ENCODE results near the gene KRT20. TPM values are rescaled to one million over a fixed set of nuclear protein-coding genes. Genes with fewer than 3 reads are reported as not detected.

Gene KRT20
- total and polyA plus RNA-seq, 7 donors: 0.08 to 0.35 (median 0.21) TPM; not detected in 4

GRCh38 chr17:40903129-40903847 is 18.2 kb upstream of the KRT20 start:
- ATAC-seq: no peak
- peaks cover 0 to 29% (median 2%) of the 10 kb centered on the region in 3 donors for H3K27me3 ChIP-seq (ENCODE audit: insufficient read depth in 3 of 3, low read length in 2 of 3)
- TF ChIP-seq CTCF (IDR thresholded peaks at IDR 0.05): no peak
- no peaks in the 10 kb centered on the region for H3K36me3 ChIP-seq (ENCODE audit: insufficient read depth in 1 of 2, low read depth in 1 of 2)
- WGBS, 3 donors: 49 to 55% (median 53%) methylated on average over 12 of the region's 12 CpGs
- no peak for DNase-seq
- intact Hi-C loops (cut with DNase I): loop anchor here in 1 of 2 donors (10.0 kb wide), 2 partner anchors 422 to 652 kb away; no protein-coding TSS in a partner anchor
- H3K27ac ChIP-seq: no peak overlapping the region
- no peaks in the 10 kb centered on the region for H3K9me3 ChIP-seq
- H3K4me1 ChIP-seq: no peaks in the 10 kb centered on the region
- H3K4me3 ChIP-seq: no peak overlapping the region

GRCh38 chr17:40902498-40902897 is 17.5 kb upstream of the KRT20 start:
- intact Hi-C loops (cut with DNase I): loop anchor here in 1 of 2 donors (10.0 kb wide), 2 partner anchors 422 to 652 kb away; no protein-coding TSS in a partner anchor
- ATAC-seq (no peak), DNase-seq (no peak)
- no peak for TF ChIP-seq CTCF (IDR thresholded peaks at IDR 0.05)
- no peak overlapping the region for H3K4me3 ChIP-seq
- peaks cover 0 to 29% (median 2%) of the 10 kb centered on the region in 3 donors for H3K27me3 ChIP-seq (ENCODE audit: insufficient read depth in 3 of 3, low read length in 2 of 3)
- 83 to 86% (median 86%) methylated on average over 4 of the region's 4 CpGs for WGBS, 3 donors
- no peak overlapping the region for H3K27ac ChIP-seq
- H3K36me3 ChIP-seq (ENCODE audit: insufficient read depth in 1 of 2, low read depth in 1 of 2): no peaks in the 10 kb centered on the region
- H3K9me3 ChIP-seq: no peaks in the 10 kb centered on the region
- no peaks in the 10 kb centered on the region for H3K4me1 ChIP-seq

- no peaks in the 10 kb centered on the region for H3K9me3 ChIP-seq
- H3K27me3 ChIP-seq (ENCODE audit: insufficient read depth in 3 of 3, low read length in 2 of 3): peaks cover 0 to 29% (median 2%) of the 10 kb centered on the region in 3 donors
- no peak overlapping the region for H3K4me3 ChIP-seq
- ATAC-seq (no peak), DNase-seq (no peak)
- TF ChIP-seq CTCF (IDR thresholded peaks at IDR 0.05): no peak
- H3K4me1 ChIP-seq: no peaks in the 10 kb centered on the region
- intact Hi-C loops (cut with DNase I): loop anchor here in 1 of 2 donors (10.0 kb wide), 2 partner anchors 423 to 653 kb away; no protein-coding TSS in a partner anchor
- no peaks in the 10 kb centered on the region for H3K36me3 ChIP-seq (ENCODE audit: insufficient read depth in 1 of 2, low read depth in 1 of 2)
- no peak overlapping the region for H3K27ac ChIP-seq
- WGBS, 3 donors: 94% methylated on average over 1 of the region's 1 CpG
Measured at GRCh38 chr17:40901981-40902474, 17.0 kb upstream of the KRT20 start.

- no peak for ATAC-seq
- no peaks in the 10 kb centered on the region for H3K9me3 ChIP-seq
- no peak overlapping the region for H3K27ac ChIP-seq
- no peaks in the 10 kb centered on the region for H3K4me1 ChIP-seq
- intact Hi-C loops (cut with DNase I): loop anchor here in 1 of 2 donors (10.0 kb wide), 2 partner anchors 424 to 654 kb away; no protein-coding TSS in a partner anchor
- 63 to 74% (median 69%) methylated on average over 5 of the region's 5 CpGs for WGBS, 3 donors
- H3K4me3 ChIP-seq: no peak overlapping the region
- H3K27me3 ChIP-seq (ENCODE audit: insufficient read depth in 3 of 3, low read length in 2 of 3): peaks cover 0 to 21% (median 2%) of the 10 kb centered on the region in 3 donors
- no peak for TF ChIP-seq CTCF (IDR thresholded peaks at IDR 0.05)
- H3K36me3 ChIP-seq (ENCODE audit: insufficient read depth in 1 of 2, low read depth in 1 of 2): no peaks in the 10 kb centered on the region
- DNase-seq: no peak
Measured at GRCh38 chr17:40900809-40901356, 15.8 kb upstream of the KRT20 start.
